Keratinocyte (primary cell): ENCODE data around the gene ALPI.

Source experiments
- EZH2 ChIP-seq: IDR thresholded peaks from one replicate; pipeline ENCODE4 v1.6.1; 2012; ENCODE audit warnings: inconsistent platforms, mild to moderate bottlenecking, low read length, moderate library complexity
- TF ChIP-seq, protein P1 (sequence below), 3 experiments: IDR thresholded peaks in 1 of 3; conservative IDR thresholded peaks in 1 of 3; optimal IDR thresholded peaks in 1 of 3; 2 replicates in 2 of 3; 3 replicates in 1 of 3; pipeline versions ENCODE3 to v1.5.1; 2011; ENCODE audit warnings: low read length in 3 of 3, mild to moderate bottlenecking in 3 of 3, moderate library complexity in 2 of 3, control low read depth in 1 of 3, inconsistent platforms in 1 of 3; ENCODE audit not compliant: insufficient read depth in 2 of 3; ENCODE audit errors: extremely low read depth in 1 of 3

DNA sequence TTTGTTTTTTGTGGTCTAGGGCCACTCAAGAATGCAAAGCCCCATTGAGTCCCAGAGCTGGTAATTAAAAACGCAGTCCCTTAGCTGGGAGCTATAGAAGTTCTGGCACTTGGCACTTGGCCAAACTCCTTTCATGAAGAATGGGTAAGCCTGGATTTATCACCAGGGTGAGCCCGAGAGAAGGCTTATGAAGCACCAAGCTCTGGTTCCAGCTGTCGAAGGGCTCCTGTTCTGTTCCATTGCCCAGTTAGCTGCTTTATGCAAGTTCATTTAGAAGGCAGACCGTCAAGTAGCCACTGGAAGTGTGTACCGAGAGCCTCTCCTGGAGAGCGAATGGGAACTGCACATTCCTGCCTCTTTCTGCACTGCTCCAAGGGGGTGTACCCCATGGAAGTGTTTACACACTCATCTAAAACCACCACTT is 17.5 kb downstream of the ALPI start:
- TF ChIP-seq, protein P1, sequence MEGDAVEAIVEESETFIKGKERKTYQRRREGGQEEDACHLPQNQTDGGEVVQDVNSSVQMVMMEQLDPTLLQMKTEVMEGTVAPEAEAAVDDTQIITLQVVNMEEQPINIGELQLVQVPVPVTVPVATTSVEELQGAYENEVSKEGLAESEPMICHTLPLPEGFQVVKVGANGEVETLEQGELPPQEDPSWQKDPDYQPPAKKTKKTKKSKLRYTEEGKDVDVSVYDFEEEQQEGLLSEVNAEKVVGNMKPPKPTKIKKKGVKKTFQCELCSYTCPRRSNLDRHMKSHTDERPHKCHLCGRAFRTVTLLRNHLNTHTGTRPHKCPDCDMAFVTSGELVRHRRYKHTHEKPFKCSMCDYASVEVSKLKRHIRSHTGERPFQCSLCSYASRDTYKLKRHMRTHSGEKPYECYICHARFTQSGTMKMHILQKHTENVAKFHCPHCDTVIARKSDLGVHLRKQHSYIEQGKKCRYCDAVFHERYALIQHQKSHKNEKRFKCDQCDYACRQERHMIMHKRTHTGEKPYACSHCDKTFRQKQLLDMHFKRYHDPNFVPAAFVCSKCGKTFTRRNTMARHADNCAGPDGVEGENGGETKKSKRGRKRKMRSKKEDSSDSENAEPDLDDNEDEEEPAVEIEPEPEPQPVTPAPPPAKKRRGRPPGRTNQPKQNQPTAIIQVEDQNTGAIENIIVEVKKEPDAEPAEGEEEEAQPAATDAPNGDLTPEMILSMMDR (optimal IDR thresholded peaks at IDR 0.05 in 1 of 3, IDR thresholded peaks at IDR 0.05 in 1 of 3, conservative IDR thresholded peaks at IDR 0.05 in 1 of 3; ENCODE audit: extremely low read depth in 1 of 3, insufficient read depth in 2 of 3, low read length in 3 of 3), result no peak
- TF ChIP-seq EZH2, result no peak
